Measurements from ENCODE around the gene DGKD.

Gene DGKD

DNA sequence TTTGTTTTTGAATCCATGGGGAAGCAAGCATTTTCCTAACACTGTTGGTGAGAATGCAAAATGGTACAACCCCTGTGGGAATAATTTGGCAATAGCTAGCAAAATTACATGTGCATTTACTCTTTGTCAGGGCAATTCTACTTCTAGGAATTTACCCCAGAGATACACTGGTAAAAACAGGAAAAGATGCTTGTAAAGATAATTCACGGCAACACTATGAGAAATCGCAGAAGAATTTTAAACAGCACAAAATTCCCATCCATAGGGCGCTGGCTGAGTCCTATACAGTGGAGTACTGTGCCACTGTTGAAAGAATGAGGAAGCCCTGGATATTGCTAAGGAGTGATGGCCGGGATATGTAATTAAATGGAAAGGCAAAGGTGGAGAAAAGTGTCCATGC is 75.8 kb downstream of the DGKD start:
- no peak overlapping the region for H2AFZ ChIP-seq (ENCODE audit: low read depth, low read length)
- no peak for DNase-seq
- H3K4me1 ChIP-seq (ENCODE audit: insufficient read depth, low read length), result no peaks in the 10 kb centered on the region
- no peaks in the 10 kb centered on the region for H3K36me3 ChIP-seq (ENCODE audit: insufficient read depth, low read length)
- no peaks in the 10 kb centered on the region for H3K27me3 ChIP-seq (ENCODE audit: insufficient read depth, low read length, poor library complexity)
- no peak overlapping the region for H3K27ac ChIP-seq (ENCODE audit: low read length)
- no peak overlapping the region for H3K4me3 ChIP-seq (ENCODE audit: low read depth in 1 of 2, low read length in 2 of 2)
- no peaks in the 10 kb centered on the region; the same call in 1 of the 2 replicates for H3K79me2 ChIP-seq (ENCODE audit: insufficient read depth, low read length)
- H3K4me2 ChIP-seq (ENCODE audit: insufficient read depth, low read length), result no peak overlapping the region
- no peak for TF ChIP-seq EZH2 (IDR thresholded peaks at IDR 0.05; ENCODE audit: borderline replicate concordance, low read depth, low read length, severe bottlenecking)
- H3K9ac ChIP-seq (ENCODE audit: low read depth, low read length), result no peak overlapping the region
- H4K20me1 ChIP-seq (ENCODE audit: insufficient read depth, low read length), result peaks cover 10% of the 10 kb centered on the region; the same call in 1 of the 2 replicates
- H3K9me3 ChIP-seq (ENCODE audit: insufficient read depth, low read length, severe bottlenecking), result no peaks in the 10 kb centered on the region
- no peak for ATAC-seq (ENCODE audit: insufficient read depth, low read depth)

- Histone ChIP-seq H3K36me3 (ENCODE audit: insufficient read depth, low read length) (peaks cover 3% of the 10 kb centered on the region; the same call in 1 of the 2 replicates), H2AFZ (ENCODE audit: low read depth, low read length) (no peak overlapping the region), H3K4me1 (ENCODE audit: insufficient read depth, low read length) (no peaks in the 10 kb centered on the region), H3K4me3 (ENCODE audit: low read depth in 1 of 2, low read length in 2 of 2) (no peak overlapping the region), H3K4me2 (ENCODE audit: insufficient read depth, low read length) (no peak overlapping the region), H3K9me3 (ENCODE audit: insufficient read depth, low read length, severe bottlenecking) (no peaks in the 10 kb centered on the region), H3K79me2 (ENCODE audit: insufficient read depth, low read length) (no peaks in the 10 kb centered on the region; the same call in 1 of the 2 replicates), H3K9ac (ENCODE audit: low read depth, low read length) (no peak overlapping the region), H3K27me3 (ENCODE audit: insufficient read depth, low read length, poor library complexity) (no peaks in the 10 kb centered on the region), H3K27ac (ENCODE audit: low read length) (no peak overlapping the region), H4K20me1 (ENCODE audit: insufficient read depth, low read length) (peaks cover 10% of the 10 kb centered on the region; the same call in 1 of the 2 replicates)
- DNase-seq (no peak), ATAC-seq (ENCODE audit: insufficient read depth, low read depth) (no peak)
- TF ChIP-seq EZH2 (IDR thresholded peaks at IDR 0.05; ENCODE audit: borderline replicate concordance, low read depth, low read length, severe bottlenecking) (no peak), CTCF (IDR thresholded peaks at IDR 0.05; ENCODE audit: borderline replicate concordance, extremely low read depth, low read length, poor library complexity, severe bottlenecking) (no peak)
These were observed 76.4 kb downstream of the DGKD start for GRCh38 chr2:233430651-233431050.

GRCh38 chr2:233433029-233433428 is 78.7 kb downstream of the DGKD start:
- H3K79me2 ChIP-seq (ENCODE audit: insufficient read depth, low read length), result no peaks in the 10 kb centered on the region; the same call in 1 of the 2 replicates
- no peak overlapping the region for H3K27ac ChIP-seq (ENCODE audit: low read length)
- peaks cover 27% of the 10 kb centered on the region for H3K36me3 ChIP-seq (ENCODE audit: insufficient read depth, low read length)
- H3K4me2 ChIP-seq (ENCODE audit: insufficient read depth, low read length), result no peak overlapping the region
- no peaks in the 10 kb centered on the region for H3K27me3 ChIP-seq (ENCODE audit: insufficient read depth, low read length, poor library complexity)
- no peaks in the 10 kb centered on the region for H3K9me3 ChIP-seq (ENCODE audit: insufficient read depth, low read length, severe bottlenecking)
- ATAC-seq (ENCODE audit: insufficient read depth, low read depth), result no peak
- TF ChIP-seq EZH2 (IDR thresholded peaks at IDR 0.05; ENCODE audit: borderline replicate concordance, low read depth, low read length, severe bottlenecking) (no peak), CTCF (IDR thresholded peaks at IDR 0.05; ENCODE audit: borderline replicate concordance, extremely low read depth, low read length, poor library complexity, severe bottlenecking) (no peak)
- DNase-seq, result no peak
- peaks cover 12% of the 10 kb centered on the region; the same call in 1 of the 2 replicates for H4K20me1 ChIP-seq (ENCODE audit: insufficient read depth, low read length)
- no peak overlapping the region for H3K4me3 ChIP-seq (ENCODE audit: low read depth in 1 of 2, low read length in 2 of 2)
- no peak overlapping the region for H2AFZ ChIP-seq (ENCODE audit: low read depth, low read length)
- H3K4me1 ChIP-seq (ENCODE audit: insufficient read depth, low read length), result no peaks in the 10 kb centered on the region
- no peak overlapping the region for H3K9ac ChIP-seq (ENCODE audit: low read depth, low read length)

DNA sequence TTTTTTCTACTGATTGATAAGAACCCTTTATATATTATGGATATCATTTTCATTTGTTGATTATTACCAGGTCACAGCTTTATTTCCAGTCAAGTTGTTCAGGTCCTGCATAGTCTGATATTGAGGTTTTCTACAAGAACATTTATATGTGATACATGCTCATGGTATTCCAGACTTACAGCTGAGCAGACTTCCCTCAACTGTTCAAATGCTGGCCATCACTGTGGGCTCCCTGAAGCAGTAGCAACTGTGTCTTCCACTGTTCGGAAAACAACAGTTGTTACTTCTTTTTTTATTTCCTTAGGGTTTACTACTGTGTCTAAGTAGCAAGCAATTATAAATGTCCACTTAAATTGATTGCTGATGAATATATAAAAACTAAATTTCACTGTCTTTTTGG is 79.5 kb downstream of the DGKD start:
- Histone ChIP-seq H3K4me3 (ENCODE audit: low read depth in 1 of 2, low read length in 2 of 2) (no peak overlapping the region), H3K4me1 (ENCODE audit: insufficient read depth, low read length) (no peaks in the 10 kb centered on the region), H3K79me2 (ENCODE audit: insufficient read depth, low read length) (no peaks in the 10 kb centered on the region; the same call in 1 of the 2 replicates), H4K20me1 (ENCODE audit: insufficient read depth, low read length) (0 out of 2 replicates have a peak, but pooled peaks cover 7% of the 10 kb centered on the region), H3K36me3 (ENCODE audit: insufficient read depth, low read length) (peaks cover 33% of the 10 kb centered on the region), H3K9ac (ENCODE audit: low read depth, low read length) (no peak overlapping the region), H3K4me2 (ENCODE audit: insufficient read depth, low read length) (no peak overlapping the region), H3K27ac (ENCODE audit: low read length) (no peak overlapping the region), H2AFZ (ENCODE audit: low read depth, low read length) (no peak overlapping the region), H3K27me3 (ENCODE audit: insufficient read depth, low read length, poor library complexity) (no peaks in the 10 kb centered on the region), H3K9me3 (ENCODE audit: insufficient read depth, low read length, severe bottlenecking) (no peaks in the 10 kb centered on the region)
- no peak for DNase-seq
- TF ChIP-seq CTCF (IDR thresholded peaks at IDR 0.05; ENCODE audit: borderline replicate concordance, extremely low read depth, low read length, poor library complexity, severe bottlenecking) (no peak), EZH2 (IDR thresholded peaks at IDR 0.05; ENCODE audit: borderline replicate concordance, low read depth, low read length, severe bottlenecking) (no peak)
- no peak for ATAC-seq (ENCODE audit: insufficient read depth, low read depth)
